ENCODE data around the gene LIMCH1.

Gene LIMCH1

DNA sequence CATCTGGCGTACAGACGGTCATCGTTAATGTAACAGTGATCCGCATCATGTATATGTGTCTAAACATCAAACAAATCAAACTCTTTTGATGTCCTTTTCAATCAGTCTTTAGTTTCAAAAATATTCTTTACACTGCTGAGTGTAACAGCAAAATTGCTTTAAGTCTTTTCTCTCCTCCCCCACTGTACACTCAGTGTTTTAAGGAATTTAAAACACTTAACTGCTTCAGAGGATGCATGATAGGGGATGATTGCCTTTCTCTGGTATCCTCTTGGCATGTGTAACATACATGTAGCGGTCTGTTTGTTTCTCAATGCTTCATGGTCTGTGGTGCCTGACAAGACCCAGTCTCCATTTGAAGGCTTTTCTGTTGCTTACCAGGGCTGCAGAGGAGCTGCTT is 41.6 kb downstream of the LIMCH1 start:
- H4K20me1 ChIP-seq (ENCODE audit: insufficient read depth) = no peaks in the 10 kb centered on the region
- H3K79me2 ChIP-seq (ENCODE audit: insufficient read depth, low read depth) = no peaks in the 10 kb centered on the region

DNA sequence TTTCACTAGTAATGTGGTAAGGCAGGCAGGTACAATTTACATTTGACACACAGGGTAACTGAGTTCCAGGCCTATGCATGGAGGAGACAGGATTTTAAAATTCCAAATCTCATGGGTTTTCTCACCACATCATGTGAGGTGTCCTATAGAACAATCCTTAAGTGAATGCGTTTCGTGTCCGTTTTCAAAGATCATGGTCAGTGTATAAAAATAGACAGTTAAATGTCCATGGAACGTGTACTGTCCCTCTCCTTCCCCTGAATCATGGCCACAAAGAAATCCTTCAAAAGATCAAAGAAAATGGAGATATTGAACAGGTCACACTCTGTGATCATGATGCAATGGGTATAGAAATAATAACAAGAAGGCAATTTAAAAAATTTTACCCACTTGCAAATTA is 42.0 kb downstream of the LIMCH1 start:
- no peaks in the 10 kb centered on the region for H3K36me3 ChIP-seq (ENCODE audit: insufficient read depth)
- no peak overlapping the region for H2AFZ ChIP-seq (ENCODE audit: low read depth)
- H3K9ac ChIP-seq = no peak overlapping the region
- no peaks in the 10 kb centered on the region for H3K27me3 ChIP-seq (ENCODE audit: insufficient read depth, low read depth)
- H4K20me1 ChIP-seq (ENCODE audit: insufficient read depth) = no peaks in the 10 kb centered on the region
- TF ChIP-seq, protein P1, sequence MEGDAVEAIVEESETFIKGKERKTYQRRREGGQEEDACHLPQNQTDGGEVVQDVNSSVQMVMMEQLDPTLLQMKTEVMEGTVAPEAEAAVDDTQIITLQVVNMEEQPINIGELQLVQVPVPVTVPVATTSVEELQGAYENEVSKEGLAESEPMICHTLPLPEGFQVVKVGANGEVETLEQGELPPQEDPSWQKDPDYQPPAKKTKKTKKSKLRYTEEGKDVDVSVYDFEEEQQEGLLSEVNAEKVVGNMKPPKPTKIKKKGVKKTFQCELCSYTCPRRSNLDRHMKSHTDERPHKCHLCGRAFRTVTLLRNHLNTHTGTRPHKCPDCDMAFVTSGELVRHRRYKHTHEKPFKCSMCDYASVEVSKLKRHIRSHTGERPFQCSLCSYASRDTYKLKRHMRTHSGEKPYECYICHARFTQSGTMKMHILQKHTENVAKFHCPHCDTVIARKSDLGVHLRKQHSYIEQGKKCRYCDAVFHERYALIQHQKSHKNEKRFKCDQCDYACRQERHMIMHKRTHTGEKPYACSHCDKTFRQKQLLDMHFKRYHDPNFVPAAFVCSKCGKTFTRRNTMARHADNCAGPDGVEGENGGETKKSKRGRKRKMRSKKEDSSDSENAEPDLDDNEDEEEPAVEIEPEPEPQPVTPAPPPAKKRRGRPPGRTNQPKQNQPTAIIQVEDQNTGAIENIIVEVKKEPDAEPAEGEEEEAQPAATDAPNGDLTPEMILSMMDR (conservative IDR thresholded peaks at IDR 0.05; ENCODE audit: low read depth, low read length) = no peak
- no peak overlapping the region for H3K4me2 ChIP-seq
- no peaks in the 10 kb centered on the region for H3K79me2 ChIP-seq (ENCODE audit: insufficient read depth, low read depth)
- no peak overlapping the region for H3K4me3 ChIP-seq (IDR thresholded peaks at IDR 0.05; ENCODE audit: insufficient read depth, low read depth, low read length)
- H3K27ac ChIP-seq = no peak overlapping the region
- no peaks in the 10 kb centered on the region for H3K4me1 ChIP-seq (ENCODE audit: low read depth, poor library complexity, severe bottlenecking)

More for the DNA sequence above, 41.6 kb downstream of the LIMCH1 start:
- H3K4me3 ChIP-seq (IDR thresholded peaks at IDR 0.05; ENCODE audit: insufficient read depth, low read depth, low read length) = no peak overlapping the region
- no peak overlapping the region for H3K27ac ChIP-seq
- H3K4me2 ChIP-seq = no peak overlapping the region
- TF ChIP-seq, protein P1 (conservative IDR thresholded peaks at IDR 0.05; ENCODE audit: low read depth, low read length) = no peak
- H3K36me3 ChIP-seq (ENCODE audit: insufficient read depth) = no peaks in the 10 kb centered on the region
- H3K9ac ChIP-seq = no peak overlapping the region
- H3K4me1 ChIP-seq (ENCODE audit: low read depth, poor library complexity, severe bottlenecking) = no peaks in the 10 kb centered on the region
- H2AFZ ChIP-seq (ENCODE audit: low read depth) = no peak overlapping the region
- no peaks in the 10 kb centered on the region for H3K27me3 ChIP-seq (ENCODE audit: insufficient read depth, low read depth)

DNA sequence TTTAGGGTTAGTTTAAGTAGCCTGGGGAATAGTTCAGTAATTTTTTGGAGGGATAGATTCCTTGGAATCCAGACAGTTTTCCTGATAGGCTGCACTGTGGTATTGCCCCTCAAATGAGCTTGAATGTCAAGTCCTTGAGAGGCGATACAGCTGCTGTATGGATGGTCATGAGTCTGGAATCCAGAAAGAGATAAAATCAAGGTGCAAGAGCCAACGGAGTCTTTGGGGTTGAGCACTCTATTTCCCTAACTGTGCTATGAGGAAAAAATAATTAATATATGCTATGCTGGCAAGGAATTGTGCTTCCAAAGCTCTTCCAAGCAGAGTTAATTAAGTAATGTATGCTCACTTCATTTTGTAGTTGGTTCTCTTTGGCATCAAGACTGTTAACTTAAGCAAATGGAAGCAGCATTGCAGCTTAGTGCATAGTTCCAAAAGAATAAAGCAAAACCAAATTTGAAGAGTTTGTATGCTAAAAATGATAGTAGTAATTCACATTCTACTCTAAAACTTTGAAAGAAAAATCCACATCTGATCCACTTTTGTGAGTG is 48.8 kb downstream of the LIMCH1 start:
- Histone ChIP-seq H2AFZ (ENCODE audit: low read depth) (no peak overlapping the region), H3K27me3 (ENCODE audit: insufficient read depth, low read depth) (no peaks in the 10 kb centered on the region), H4K20me1 (ENCODE audit: insufficient read depth) (no peaks in the 10 kb centered on the region), H3K9ac (no peak overlapping the region), H3K4me2 (no peak overlapping the region), H3K4me3 (IDR thresholded peaks at IDR 0.05; ENCODE audit: insufficient read depth, low read depth, low read length) (no peak overlapping the region), H3K4me1 (ENCODE audit: low read depth, poor library complexity, severe bottlenecking) (no peaks in the 10 kb centered on the region), H3K27ac (no peak overlapping the region), H3K36me3 (ENCODE audit: insufficient read depth) (no peaks in the 10 kb centered on the region), H3K79me2 (ENCODE audit: insufficient read depth, low read depth) (no peaks in the 10 kb centered on the region)
- TF ChIP-seq, protein P1 (conservative IDR thresholded peaks at IDR 0.05; ENCODE audit: low read depth, low read length) = no peak

DNA sequence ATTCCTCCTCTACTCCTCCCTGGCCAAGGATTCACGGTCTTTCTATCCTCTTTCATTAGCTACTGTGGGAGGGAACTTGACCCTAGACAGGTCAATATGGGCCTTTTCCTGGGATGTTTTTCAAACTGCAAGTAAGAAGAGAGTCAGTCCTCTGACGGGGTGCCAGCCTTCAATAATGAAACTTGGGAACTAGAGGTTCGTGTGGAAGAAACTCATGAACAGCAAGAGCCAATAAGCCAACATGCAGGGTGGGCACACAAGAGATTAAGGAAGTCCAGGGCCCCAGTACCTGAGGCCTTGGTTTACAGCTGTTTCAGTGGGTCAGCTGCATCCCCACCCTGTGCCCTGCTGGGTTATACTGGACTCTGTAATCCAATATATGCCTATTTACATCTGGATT is 49.3 kb downstream of the LIMCH1 start:
- no peaks in the 10 kb centered on the region for H3K36me3 ChIP-seq (ENCODE audit: insufficient read depth)
- no peaks in the 10 kb centered on the region for H3K79me2 ChIP-seq (ENCODE audit: insufficient read depth, low read depth)
- no peak overlapping the region for H3K27ac ChIP-seq
- H2AFZ ChIP-seq (ENCODE audit: low read depth) = no peak overlapping the region
- no peak overlapping the region for H3K4me2 ChIP-seq
- TF ChIP-seq, protein P1 (conservative IDR thresholded peaks at IDR 0.05; ENCODE audit: low read depth, low read length) = no peak
- no peaks in the 10 kb centered on the region for H4K20me1 ChIP-seq (ENCODE audit: insufficient read depth)
- no peaks in the 10 kb centered on the region for H3K4me1 ChIP-seq (ENCODE audit: low read depth, poor library complexity, severe bottlenecking)
- H3K4me3 ChIP-seq (IDR thresholded peaks at IDR 0.05; ENCODE audit: insufficient read depth, low read depth, low read length) = no peak overlapping the region
- H3K27me3 ChIP-seq (ENCODE audit: insufficient read depth, low read depth) = no peaks in the 10 kb centered on the region
- H3K9ac ChIP-seq = no peak overlapping the region
